ENCODE results near the gene AMBP.

DNA sequence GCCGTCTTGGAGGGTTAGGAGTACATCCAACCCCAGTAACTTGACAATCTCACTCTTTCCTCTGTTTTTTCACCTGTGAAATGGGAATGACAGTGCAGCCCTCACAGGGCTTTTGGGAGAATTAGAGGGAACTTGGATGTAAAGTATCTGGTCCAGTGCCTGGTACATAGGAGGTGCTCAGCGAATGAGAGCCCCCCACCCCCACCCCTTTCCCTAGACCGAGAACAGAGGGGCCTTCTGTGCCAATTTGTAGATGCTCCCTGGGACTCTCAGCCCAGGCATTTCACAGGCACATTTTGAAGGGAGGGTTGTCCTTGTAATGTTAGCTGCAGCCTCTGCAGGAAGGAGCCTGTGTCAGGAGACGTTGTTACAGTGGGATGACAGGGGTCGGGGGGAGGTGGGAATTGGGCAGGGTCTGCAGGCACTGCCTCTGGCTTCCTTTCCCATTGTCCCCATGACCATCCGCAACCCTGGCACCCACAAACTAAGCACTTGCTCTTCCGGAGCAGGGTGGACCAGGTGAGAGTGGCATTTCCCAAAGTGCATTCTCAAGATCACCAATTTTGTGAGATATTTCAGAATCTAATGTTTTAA lies 47.0 kb downstream of the AMBP start:
- TF ChIP-seq, protein P1, sequence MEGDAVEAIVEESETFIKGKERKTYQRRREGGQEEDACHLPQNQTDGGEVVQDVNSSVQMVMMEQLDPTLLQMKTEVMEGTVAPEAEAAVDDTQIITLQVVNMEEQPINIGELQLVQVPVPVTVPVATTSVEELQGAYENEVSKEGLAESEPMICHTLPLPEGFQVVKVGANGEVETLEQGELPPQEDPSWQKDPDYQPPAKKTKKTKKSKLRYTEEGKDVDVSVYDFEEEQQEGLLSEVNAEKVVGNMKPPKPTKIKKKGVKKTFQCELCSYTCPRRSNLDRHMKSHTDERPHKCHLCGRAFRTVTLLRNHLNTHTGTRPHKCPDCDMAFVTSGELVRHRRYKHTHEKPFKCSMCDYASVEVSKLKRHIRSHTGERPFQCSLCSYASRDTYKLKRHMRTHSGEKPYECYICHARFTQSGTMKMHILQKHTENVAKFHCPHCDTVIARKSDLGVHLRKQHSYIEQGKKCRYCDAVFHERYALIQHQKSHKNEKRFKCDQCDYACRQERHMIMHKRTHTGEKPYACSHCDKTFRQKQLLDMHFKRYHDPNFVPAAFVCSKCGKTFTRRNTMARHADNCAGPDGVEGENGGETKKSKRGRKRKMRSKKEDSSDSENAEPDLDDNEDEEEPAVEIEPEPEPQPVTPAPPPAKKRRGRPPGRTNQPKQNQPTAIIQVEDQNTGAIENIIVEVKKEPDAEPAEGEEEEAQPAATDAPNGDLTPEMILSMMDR (IDR thresholded peaks at IDR 0.05; ENCODE audit: low read length) = no peak
- no peak for TF ChIP-seq EZH2 (IDR thresholded peaks at IDR 0.05; ENCODE audit: borderline replicate concordance, low read length)
